CD1c-positive myeloid dendritic cell (primary cell): ENCODE data around the gene RTP5.

ENCODE experiments used
- DNase-seq: peaks from one replicate; pipeline ENCODE4 v3.0.0-alpha.2; 2016; ENCODE audit errors: extremely low spot score

Gene RTP5

GRCh38 chr2:241857572-241858121 lies 11.9 kb upstream of the RTP5 start:
- no peak for DNase-seq

- DNase-seq = no peak
These were observed 11.1 kb upstream of the RTP5 start, which contains the start of gene PDCD1 for GRCh38 chr2:241858206-241859016. Gene PDCD1 (minus strand): TSS chr2:241858894. CDS start chr2:241858838, 56 bp downstream.

- DNase-seq = no peak
These were observed 10.5 kb upstream of the RTP5 start for GRCh38 chr2:241859017-241859435.

GRCh38 chr2:241859436-241860183 lies 9.9 kb upstream of the RTP5 start:
- peak; percentile 66 for DNase-seq

- DNase-seq = no peak
These were observed 9.1 kb upstream of the RTP5 start for GRCh38 chr2:241860184-241861078.

- no peak for DNase-seq
These were observed 8.3 kb upstream of the RTP5 start for GRCh38 chr2:241861264-241861663.

GRCh38 chr2:241862093-241862492 lies 7.4 kb upstream of the RTP5 start:
- no peak for DNase-seq

- no peak for DNase-seq
These were observed 6.6 kb upstream of the RTP5 start for GRCh38 chr2:241862775-241863535.

- DNase-seq = peak; percentile 61
These were observed 6.0 kb upstream of the RTP5 start for GRCh38 chr2:241863536-241863954.

- DNase-seq = no peak
These were observed 5.2 kb upstream of the RTP5 start for GRCh38 chr2:241864168-241864849.

- DNase-seq = no peak
These were observed 4.7 kb upstream of the RTP5 start for GRCh38 chr2:241864850-241865213.

- no peak for DNase-seq
These were observed 4.0 kb upstream of the RTP5 start for GRCh38 chr2:241865416-241865956.

GRCh38 chr2:241865957-241866789 lies 3.4 kb upstream of the RTP5 start:
- no peak for DNase-seq

GRCh38 chr2:241866790-241867645 lies 2.5 kb upstream of the RTP5 start:
- DNase-seq = no peak

- no peak for DNase-seq
These were observed 1.6 kb upstream of the RTP5 start for GRCh38 chr2:241867776-241868420.

GRCh38 chr2:241868661-241869081 lies 858 bp upstream of the RTP5 start:
- no peak for DNase-seq

- no peak for DNase-seq
These were observed 582 bp downstream of the RTP5 start for GRCh38 chr2:241870081-241870541.
